IMR-90 (cell line): ENCODE data around the gene FGB. TPM values are rescaled to one million over a fixed set of nuclear protein-coding genes. Genes with fewer than 3 reads are reported as not detected.

Experiments
- ATAC-seq: fragments of 200-7000 bp; cut with Tn5 transposase; 2 replicates; pipeline ENCODE4 v1.9.1; 2020; ENCODE audit warnings: low read depth, mild to moderate bottlenecking, moderate library complexity
- BruUV-seq: library from RNA; stranded (reverse); fragments of 400-500 nt; replicated peaks from 2 replicates; lab custom pipeline; 2021; lab: Mats Ljungman, UMichigan
- CTCF ChIA-PET: fragments of 300-600 bp; formaldehyde crosslinking; extraction: SDS; loops from one replicate; lab custom pipeline; 2021; ENCODE audit warnings: antibody characterized with exemption; lab: Yijun Ruan, JAX
- POLR2A ChIA-PET: fragments of 300-600 bp; sonication (Branson Sonifier 250); formaldehyde crosslinking; loops from one replicate; lab custom pipeline; 2022; ENCODE audit warnings: antibody characterized with exemption; ENCODE audit not compliant: unreplicated experiment; lab: Charles Lee
- DNase-seq: peaks from one replicate; pipeline ENCODE4 v3.0.0; 2013
- H2AFZ ChIP-seq: replicated peaks from 2 replicates; pipeline ENCODE3; 2013; ENCODE audit warnings: low read length, mild to moderate bottlenecking; ENCODE audit not compliant: poor library complexity
- H2AK5ac ChIP-seq: 2 replicates; pipeline ENCODE4 v1.6.1; 2013; ENCODE audit warnings: low read depth, low read length, inconsistent platforms
- H2AK9ac ChIP-seq: replicated peaks from 2 replicates; pipeline ENCODE3; 2013; ENCODE audit warnings: mild to moderate bottlenecking, low read depth, low read length, moderate library complexity; ENCODE audit not compliant: poor library complexity
- H2BK120ac ChIP-seq: 2 replicates; pipeline ENCODE4 v1.6.1; 2013; ENCODE audit warnings: low read depth, low read length, inconsistent platforms
- H2BK15ac ChIP-seq: 3 replicates; pipeline ENCODE4 v1.6.1; 2013; ENCODE audit warnings: low read depth, low read length, inconsistent platforms
- H2BK20ac ChIP-seq: 2 replicates; pipeline ENCODE4 v1.6.1; 2013; ENCODE audit warnings: low read depth, mild to moderate bottlenecking, inconsistent platforms, low read length, moderate library complexity
- H2BK5ac ChIP-seq: 2 replicates; pipeline ENCODE4 v1.6.1; 2013; ENCODE audit warnings: mild to moderate bottlenecking, low read depth, low read length, inconsistent platforms; ENCODE audit not compliant: poor library complexity, severe bottlenecking
- H3K14ac ChIP-seq: replicated peaks from 2 replicates; pipeline ENCODE4 v1.6.1; 2013; ENCODE audit warnings: low read depth, low read length, inconsistent platforms
- H3K18ac ChIP-seq: 2 replicates; pipeline ENCODE4 v1.6.1; 2013; ENCODE audit warnings: low read depth, low read length, control low read depth
- H3K23ac ChIP-seq: 2 replicates; pipeline ENCODE4 v1.6.1; 2013; ENCODE audit warnings: low read depth, low read length, inconsistent platforms
- H3K27ac ChIP-seq: 2 replicates; pipeline ENCODE4 v1.5.1; 2013; ENCODE audit warnings: mild to moderate bottlenecking, control low read depth, low read length; ENCODE audit not compliant: insufficient read depth
- H3K27me3 ChIP-seq: 2 replicates; pipeline ENCODE4 v1.6.1; 2013; ENCODE audit warnings: low read length; ENCODE audit not compliant: control insufficient read depth, insufficient read depth
- H3K36me3 ChIP-seq: 2 replicates; pipeline ENCODE4 v1.6.1; 2013; ENCODE audit warnings: low read length, mixed read lengths; ENCODE audit not compliant: control insufficient read depth, insufficient read depth
- H3K4ac ChIP-seq: 2 replicates; pipeline ENCODE4 v1.6.1; 2013; ENCODE audit warnings: low read depth, low read length, inconsistent platforms
- H3K4me1 ChIP-seq: 2 replicates; pipeline ENCODE4 v1.6.1; 2013; ENCODE audit warnings: low read length, mixed read lengths; ENCODE audit not compliant: control insufficient read depth, insufficient read depth
- H3K4me2 ChIP-seq: 2 replicates; pipeline ENCODE4 v1.6.1; 2013; ENCODE audit warnings: low read depth, mild to moderate bottlenecking, control low read depth, low read length, moderate library complexity
- H3K4me3 ChIP-seq: 2 replicates; pipeline ENCODE4 v1.5.1; 2013; ENCODE audit warnings: low read depth, mild to moderate bottlenecking, control low read depth, low read length, moderate library complexity; ENCODE audit not compliant: insufficient read depth
- H3K56ac ChIP-seq: 2 replicates; pipeline ENCODE4 v1.6.1; 2013; ENCODE audit warnings: low read length, inconsistent platforms; ENCODE audit not compliant: insufficient read depth; ENCODE audit errors: extremely low read depth
- H3K79me1 ChIP-seq, 2 experiments: 2 replicates each; pipeline ENCODE4 v1.6.1; 2013; ENCODE audit warnings: low read length in 2 of 2, inconsistent platforms in 1 of 2, low read depth in 1 of 2
- H3K9ac ChIP-seq: 2 replicates; pipeline ENCODE4 v1.6.1; 2013; ENCODE audit warnings: low read depth, low read length, control low read depth
- H3K9me1 ChIP-seq: 2 replicates; pipeline ENCODE4 v1.6.1; 2013; ENCODE audit warnings: low read length, inconsistent platforms; ENCODE audit not compliant: insufficient read depth
- H3K9me3 ChIP-seq: 2 replicates; pipeline ENCODE4 v1.6.1; 2013; ENCODE audit warnings: low read length; ENCODE audit not compliant: control insufficient read depth, insufficient read depth
- H4K20me1 ChIP-seq: 2 replicates; pipeline ENCODE4 v1.6.1; 2013; ENCODE audit warnings: low read length, inconsistent platforms; ENCODE audit not compliant: insufficient read depth
- H4K5ac ChIP-seq: 2 replicates; pipeline ENCODE4 v1.6.1; 2013; ENCODE audit warnings: mild to moderate bottlenecking, low read depth, low read length, control low read depth
- H4K8ac ChIP-seq, 2 experiments: 2 replicates each; pipeline ENCODE4 v1.6.1; 2013; ENCODE audit warnings: low read depth in 2 of 2, low read length in 2 of 2, control low read depth in 1 of 2, inconsistent platforms in 1 of 2
- H4K91ac ChIP-seq: 2 replicates; pipeline ENCODE4 v1.6.1; 2013; ENCODE audit warnings: low read depth, low read length, inconsistent platforms; ENCODE audit not compliant: insufficient read depth
- CEBPB ChIP-seq: IDR thresholded peaks from 2 replicates; pipeline ENCODE4 v1.6.1; 2012; ENCODE audit warnings: low read depth, low read length, improper control_type of control experiment
- CTCF ChIP-seq: conservative IDR thresholded peaks from 2 replicates; pipeline ENCODE4 v1.5.1; 2012; ENCODE audit warnings: mild to moderate bottlenecking, low read depth, low read length, improper control_type of control experiment
- ELK1 ChIP-seq: fragments of 150-350 bp; IDR thresholded peaks from 2 replicates; pipeline ENCODE4 v1.6.1; 2016; ENCODE audit warnings: low read depth, mild to moderate bottlenecking, low read length, moderate library complexity, borderline replicate concordance
- FOS ChIP-seq: fragments of 150-350 bp; IDR thresholded peaks from 2 replicates; pipeline ENCODE4 v1.6.1; 2016; ENCODE audit warnings: low read depth, low read length
- MAZ ChIP-seq: IDR thresholded peaks from 2 replicates; pipeline ENCODE4 v1.6.1; 2012; ENCODE audit warnings: low read depth, mild to moderate bottlenecking, low read length, improper control_type of control experiment, moderate library complexity, borderline replicate concordance
- MXI1 ChIP-seq: IDR thresholded peaks from 2 replicates; pipeline ENCODE4 v1.6.1; 2012; ENCODE audit warnings: low read depth, mild to moderate bottlenecking, low read length, moderate library complexity, borderline replicate concordance
- NFE2L2 ChIP-seq: fragments of 150-350 bp; IDR thresholded peaks from 2 replicates; pipeline ENCODE4 v1.6.1; 2016; ENCODE audit warnings: low read depth, mild to moderate bottlenecking, low read length
- RAD21 ChIP-seq: IDR thresholded peaks from 2 replicates; pipeline ENCODE4 v1.6.1; 2012; ENCODE audit warnings: low read length, improper control_type of control experiment
- RFX5 ChIP-seq: IDR thresholded peaks from 2 replicates; pipeline ENCODE4 v1.8.0; 2012; ENCODE audit warnings: low read depth, mild to moderate bottlenecking, low read length, moderate library complexity
- SMC3 ChIP-seq: fragments of 150-350 bp; IDR thresholded peaks from 2 replicates; pipeline ENCODE4 v1.6.1; 2016; ENCODE audit warnings: low read depth, mild to moderate bottlenecking, antibody characterized with exemption, low read length, moderate library complexity
- USF2 ChIP-seq: fragments of 150-350 bp; IDR thresholded peaks from 2 replicates; pipeline ENCODE4 v1.6.1; 2017; ENCODE audit warnings: mild to moderate bottlenecking, antibody characterized with exemption, low read length, low read depth
- WGBS, 2 experiments: methylation state at CpG; one replicate each; pipeline versions ENCODE4 v1.1.5 to v1.1.7; 2013; ENCODE audit warnings: missing lambda C conversion rate in 2 of 2; ENCODE audit not compliant: insufficient read length in 1 of 2; ENCODE audit errors: extremely low coverage in 2 of 2; 5-methylcytosine and 5-hydroxymethylcytosine counted together
- dilution Hi-C: fragments of 300-500 bp; cut with HindIII; formaldehyde crosslinking; loops from one replicate; pipeline ENCODE4 v1.14.3; 2018; ENCODE audit warnings: low sequenced_read_pairs; ENCODE audit not compliant: unreplicated experiment
- in situ Hi-C: fragments of 300-500 bp; cut with MboI; formaldehyde crosslinking; loops from 3 replicates; pipeline ENCODE4 v1.14.3; 2019; ENCODE audit warnings: low sequenced_read_pairs, inconsistent platforms, mixed read lengths
- intact Hi-C: fragments of 100-400 bp; cut with micrococcal nuclease; formaldehyde crosslinking; loops from 2 replicates; pipeline ENCODE4 v1.10.0; 2022
- polyA plus RNA-seq, 3 experiments: library from polyadenylated mRNA; depleted of rRNA; stranded (reverse); fragments of >200 nt; gene quantifications; 2 replicates each; pipeline ENCODE4 v1.2.3, GENCODE V29; 2012; ENCODE audit warnings: low replicate concordance in 1 of 3
- total RNA-seq: library from RNA; depleted of rRNA; stranded (reverse); fragments of >200 nt; gene quantifications from 2 replicates; pipeline ENCODE4 v1.2.3, GENCODE V29; 2012

FGB gene
- total and polyA plus RNA-seq, 2 of the 4 experiments (the other 2 are of a cell fraction), result not detected

- Histone ChIP-seq H2AFZ (no peak overlapping the region), H3K27me3 (no peaks in the 10 kb centered on the region), H2BK15ac (no peak overlapping the region), H2AK9ac (no peak overlapping the region), H4K91ac (no peak overlapping the region), H4K20me1 (no peaks in the 10 kb centered on the region), H3K23ac (no peak overlapping the region), H3K4me1 (no peaks in the 10 kb centered on the region), H3K9me3 (no peaks in the 10 kb centered on the region), H3K27ac (no peak overlapping the region), H2BK20ac (no peak overlapping the region), H3K4me3 (no peak overlapping the region), H3K79me1 (no peaks in the 10 kb centered on the region), H3K18ac (no peak overlapping the region), H3K14ac (no peak overlapping the region), H4K8ac (no peak overlapping the region), H2BK5ac (no peak overlapping the region), H4K5ac (no peak overlapping the region), H3K4me2 (no peak overlapping the region), H3K9ac (no peak overlapping the region), H2AK5ac (no peak overlapping the region), H3K9me1 (no peaks in the 10 kb centered on the region), H3K4ac (no peak overlapping the region), H3K56ac (no peak overlapping the region), H3K36me3 (no peaks in the 10 kb centered on the region), H2BK120ac (no peak overlapping the region)
- intact Hi-C loops (no loop called here), in situ Hi-C loops (no loop called here), dilution Hi-C loops (no loop called here)
- DNase-seq (no peak), ATAC-seq (no peak)
- 100% methylated on average over 1 of the region's 1 CpG; no CpG with 5 or more reads in 1 of the 2 experiments for WGBS, 2 experiments
- TF ChIP-seq MXI1 (no peak), FOS (no peak), USF2 (no peak), CTCF (no peak), ELK1 (no peak), SMC3 (no peak), MAZ (no peak), CEBPB (no peak), RAD21 (no peak), NFE2L2 (no peak), RFX5 (no peak)
- CTCF ChIA-PET, result no interaction called here
- BruUV-seq, result no TSS peak
- POLR2A ChIA-PET, result no interaction called here
These were observed 39.7 kb downstream of the FGB start for GRCh38 chr4:154602404-154603020.
